Measurements from ENCODE around the gene KDM4B.
"Not testable (repeated sequence)": the region's sequence is repeated elsewhere in the genome, so short reads cannot be mapped to it uniquely, and the experiment has no call there.

KDM4B gene

DNA sequence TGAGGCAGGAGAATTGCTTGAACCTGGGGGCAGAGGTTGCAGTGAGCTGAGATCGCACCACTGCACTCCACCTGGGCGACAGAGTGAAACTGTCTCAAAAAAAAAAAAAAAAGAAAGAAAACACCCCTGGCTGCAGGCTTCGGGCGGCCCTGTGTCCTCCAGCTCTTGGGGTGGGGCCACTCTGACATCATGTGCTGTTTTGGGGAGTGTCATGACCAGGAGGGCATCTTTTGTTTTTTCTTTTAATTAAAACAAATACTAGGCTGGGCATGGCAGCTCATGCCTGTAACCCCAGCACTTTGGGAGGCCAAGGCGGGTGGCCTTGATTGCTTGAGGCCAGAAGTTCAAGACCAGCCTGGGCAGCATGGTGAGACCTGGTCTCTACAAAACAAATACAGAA lies 52.1 kb downstream of the KDM4B start:
- Mint-ChIP-seq H3K4me3 (no peak overlapping the region), H3K27me3 (no peaks in the 10 kb centered on the region), H3K4me1 (peaks cover 2% of the 10 kb centered on the region), H3K9me3 (no peaks in the 10 kb centered on the region), H3K36me3 (peaks cover 6% of the 10 kb centered on the region), H3K27ac (no peak overlapping the region)
- CTCF ChIA-PET: no interaction called here
- DNase-seq: no peak

DNA sequence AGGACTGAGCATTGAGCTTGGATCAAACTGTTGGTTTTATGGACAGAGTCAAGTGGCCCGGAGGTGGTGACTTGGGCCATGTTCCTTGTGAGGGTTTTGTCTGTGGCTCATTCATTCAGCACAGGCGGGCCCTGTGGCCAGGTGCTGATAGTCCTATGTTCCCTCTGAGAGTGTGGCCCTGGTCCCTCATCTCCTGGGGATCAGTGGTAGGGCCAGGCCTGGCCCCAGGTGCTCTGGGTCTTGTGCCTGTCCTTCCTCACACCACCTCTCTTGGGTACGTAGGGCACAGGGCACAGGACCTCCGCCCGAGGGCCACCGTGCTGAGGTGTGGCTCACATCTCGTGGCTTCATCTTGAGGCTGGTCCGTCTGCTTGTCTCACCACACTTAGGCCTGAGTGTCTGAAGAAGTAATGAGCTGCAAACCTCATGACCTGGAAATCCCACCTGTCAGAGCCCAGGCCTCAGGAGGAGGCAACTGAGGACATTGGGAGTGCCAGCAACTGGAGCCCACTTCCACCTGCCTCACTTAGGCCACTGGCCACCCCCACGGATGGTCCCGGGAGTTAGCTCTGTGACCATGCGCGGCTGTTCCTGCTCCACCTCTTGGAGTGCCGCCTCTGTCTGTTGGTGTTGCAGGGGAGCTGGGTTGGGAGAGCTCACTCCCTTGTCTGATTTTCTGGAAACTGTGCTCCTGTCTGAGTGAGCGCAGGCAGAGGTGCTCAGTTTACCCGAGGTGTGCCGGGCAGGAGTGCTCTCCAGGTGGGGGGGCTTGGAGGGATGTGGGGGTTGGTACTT lies 53.4 kb downstream of the KDM4B start:
- DNase-seq: no peak
- Mint-ChIP-seq H3K4me3 (no peak overlapping the region), H3K36me3 (peaks cover 6% of the 10 kb centered on the region), H3K27ac (peak overlapping the region; percentile 11), H3K27me3 (no peaks in the 10 kb centered on the region), H3K4me1 (peaks cover 2% of the 10 kb centered on the region), H3K9me3 (no peaks in the 10 kb centered on the region)
- CTCF ChIA-PET: no interaction called here

DNA sequence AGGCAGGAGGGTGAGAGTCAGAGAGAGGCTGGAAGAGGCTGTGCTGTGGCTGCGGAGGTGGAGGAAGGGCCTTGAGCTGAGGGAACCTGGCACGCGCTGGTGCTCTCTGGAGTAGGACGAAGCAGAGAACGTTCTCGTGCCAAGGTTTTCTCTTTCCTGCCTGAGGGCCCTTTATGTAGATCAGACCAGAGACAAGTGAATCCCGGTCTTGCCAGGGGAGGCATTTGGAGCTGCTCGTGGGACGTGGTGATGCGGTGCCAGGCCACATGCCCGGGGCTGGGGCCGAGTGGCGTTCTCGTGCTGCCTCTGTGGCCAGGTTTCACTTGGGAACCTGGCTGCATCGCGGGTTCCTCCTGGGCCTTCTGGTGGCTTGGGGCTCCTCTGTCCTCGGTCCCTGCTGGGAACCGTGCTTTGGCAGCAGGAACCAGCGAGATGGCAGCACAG lies 54.2 kb downstream of the KDM4B start:
- Mint-ChIP-seq H3K27me3 (no peaks in the 10 kb centered on the region), H3K4me1 (peaks cover 1% of the 10 kb centered on the region), H3K27ac (no peak overlapping the region), H3K4me3 (no peak overlapping the region), H3K9me3 (no peaks in the 10 kb centered on the region), H3K36me3 (peaks cover 4% of the 10 kb centered on the region)
- no peak for DNase-seq
- CTCF ChIA-PET: no interaction called here

DNA sequence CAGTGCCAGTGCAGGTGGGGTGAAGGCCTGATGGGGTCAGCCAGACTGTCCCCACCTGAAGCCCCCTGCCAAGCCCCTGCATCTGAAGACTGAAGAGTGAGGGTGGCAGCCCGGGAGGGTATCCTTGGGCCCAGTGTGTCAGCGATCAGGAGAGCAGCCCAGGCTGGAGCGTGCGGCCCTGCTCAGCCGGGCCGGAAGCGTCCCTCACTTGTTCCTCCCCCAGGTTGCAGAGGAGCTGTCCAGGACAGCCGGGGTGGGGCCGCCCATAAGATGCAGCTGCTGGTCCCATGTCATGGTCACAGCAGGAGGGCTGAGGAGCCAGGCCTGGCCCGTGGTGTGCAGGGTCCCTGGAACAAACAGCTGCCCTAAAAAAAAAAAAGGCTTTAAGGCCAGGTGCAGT lies 55.4 kb downstream of the KDM4B start:
- Mint-ChIP-seq H3K27ac (no peak overlapping the region), H3K9me3 (no peaks in the 10 kb centered on the region), H3K4me3 (no peak overlapping the region), H3K27me3 (no peaks in the 10 kb centered on the region), H3K4me1 (no peaks in the 10 kb centered on the region), H3K36me3 (peaks cover 4% of the 10 kb centered on the region)
- no peak for DNase-seq
- CTCF ChIA-PET: interaction anchor here (0.9 to 1.9 kb wide), 2 partner anchors 10 to 214 kb away, joined by 3 to 4 read pairs; no protein-coding TSS in a partner anchor

DNA sequence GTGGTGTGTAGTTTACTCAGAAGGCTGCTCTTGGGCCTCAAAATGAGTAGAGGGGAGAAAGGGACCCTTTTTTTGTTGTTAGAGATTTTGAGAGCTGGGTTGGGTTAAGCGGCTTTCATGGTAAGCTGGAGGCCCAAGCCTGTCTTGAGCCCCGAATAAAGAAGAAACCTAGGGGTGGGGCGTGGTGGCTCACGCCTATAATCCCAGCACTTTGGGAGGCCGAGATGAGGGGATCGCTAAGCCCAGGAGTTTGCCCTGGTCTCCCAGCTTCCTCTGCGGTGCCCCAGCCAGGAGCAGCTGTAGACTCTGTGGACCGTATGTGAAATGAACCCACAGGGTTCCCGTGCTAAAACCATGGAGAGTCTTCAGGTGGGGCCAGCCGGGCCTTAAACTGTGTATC lies 56.1 kb downstream of the KDM4B start:
- no peaks in the 10 kb centered on the region for H3K4me1 Mint-ChIP-seq
- H3K36me3 Mint-ChIP-seq: peaks cover 4% of the 10 kb centered on the region
- CTCF ChIA-PET: interaction anchor here (0.9 to 1.9 kb wide), 2 partner anchors 11 to 215 kb away, joined by 3 to 4 read pairs; no protein-coding TSS in a partner anchor
- H3K9me3 Mint-ChIP-seq: no peaks in the 10 kb centered on the region
- no peak overlapping the region for H3K27ac Mint-ChIP-seq
- no peak overlapping the region for H3K4me3 Mint-ChIP-seq
- no peaks in the 10 kb centered on the region for H3K27me3 Mint-ChIP-seq
- no peak for DNase-seq

DNA sequence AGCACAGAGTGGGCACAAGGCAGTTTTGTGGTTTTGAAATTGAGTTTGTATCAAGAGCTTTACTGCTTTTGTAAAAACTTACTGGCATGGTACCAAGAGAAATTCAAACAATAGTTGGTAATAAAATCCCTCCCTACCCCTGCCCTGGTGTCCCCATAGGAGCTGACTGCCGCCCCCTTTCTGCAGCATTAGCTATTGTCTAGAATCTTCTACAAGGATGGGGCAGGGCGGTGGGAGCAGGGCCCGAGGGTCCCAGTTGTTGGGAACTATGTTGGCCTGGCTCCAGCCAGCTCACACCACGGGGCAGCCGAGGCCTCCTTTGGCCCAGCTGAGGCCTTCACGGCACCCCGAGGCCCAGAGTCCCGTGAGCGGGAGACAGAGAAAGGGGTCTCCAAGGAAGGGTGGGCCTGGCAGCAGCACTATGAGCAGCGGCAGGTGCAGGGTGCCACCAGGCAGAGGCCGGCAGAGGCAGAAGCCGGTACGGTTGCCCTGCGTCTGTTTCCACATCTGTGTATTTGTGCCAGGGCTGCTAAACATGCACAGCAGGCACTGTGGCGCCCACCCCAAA lies 57.9 kb downstream of the KDM4B start:
- no peaks in the 10 kb centered on the region for H3K27me3 Mint-ChIP-seq
- no peaks in the 10 kb centered on the region for H3K4me1 Mint-ChIP-seq
- no peak for DNase-seq
- H3K4me3 Mint-ChIP-seq: no peak overlapping the region
- no peaks in the 10 kb centered on the region for H3K36me3 Mint-ChIP-seq
- CTCF ChIA-PET: interaction anchor here (0.6 to 7.6 kb wide), 3 partner anchors 8 to 156 kb away, joined by 3 to 74 read pairs (median 3); partner anchors contain the start of gene PLIN3
- H3K27ac Mint-ChIP-seq: no peak overlapping the region
- no peaks in the 10 kb centered on the region for H3K9me3 Mint-ChIP-seq

DNA sequence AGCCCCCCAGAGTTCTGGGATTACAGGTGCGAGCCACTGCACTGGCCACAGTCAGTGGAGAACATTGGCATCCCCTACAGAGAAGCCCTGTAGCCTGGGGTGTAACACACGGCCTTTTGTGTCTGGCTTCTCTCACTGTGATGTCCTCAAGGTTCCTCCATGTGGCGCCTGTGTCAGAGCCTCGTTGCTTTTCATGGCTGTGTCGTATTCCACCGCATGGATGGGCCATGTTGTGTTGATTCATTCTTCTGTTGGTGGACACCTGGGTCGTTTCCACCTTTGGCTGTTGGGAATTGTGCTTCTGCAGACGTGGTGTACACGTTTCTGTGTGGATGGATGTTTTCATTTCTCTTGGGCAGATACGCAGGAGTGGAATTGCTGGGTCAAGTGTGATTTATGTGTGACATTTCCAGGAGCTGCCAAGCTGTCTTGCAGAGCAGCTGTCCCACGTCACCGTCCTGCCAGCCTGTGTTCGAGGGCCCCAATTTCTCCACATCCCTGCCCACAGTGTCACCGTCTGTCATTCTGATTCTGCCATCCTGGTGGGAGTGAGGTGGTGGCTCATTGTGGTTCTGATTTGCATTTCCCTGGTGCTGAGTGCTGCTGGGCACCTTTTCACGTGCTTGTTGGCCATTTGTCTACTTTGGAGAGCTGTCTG lies 59.4 kb downstream of the KDM4B start:
- CTCF ChIA-PET: interaction anchor here (1.1 to 7.6 kb wide), 2 partner anchors 158 to 219 kb away, joined by 7 to 74 read pairs; partner anchors contain the start of gene PLIN3
- H3K4me1 Mint-ChIP-seq: no peaks in the 10 kb centered on the region
- no peak for DNase-seq
- H3K36me3 Mint-ChIP-seq: no peaks in the 10 kb centered on the region
- no peak overlapping the region for H3K27ac Mint-ChIP-seq
- no peak overlapping the region for H3K4me3 Mint-ChIP-seq
- no peaks in the 10 kb centered on the region for H3K27me3 Mint-ChIP-seq
- no peaks in the 10 kb centered on the region for H3K9me3 Mint-ChIP-seq

DNA sequence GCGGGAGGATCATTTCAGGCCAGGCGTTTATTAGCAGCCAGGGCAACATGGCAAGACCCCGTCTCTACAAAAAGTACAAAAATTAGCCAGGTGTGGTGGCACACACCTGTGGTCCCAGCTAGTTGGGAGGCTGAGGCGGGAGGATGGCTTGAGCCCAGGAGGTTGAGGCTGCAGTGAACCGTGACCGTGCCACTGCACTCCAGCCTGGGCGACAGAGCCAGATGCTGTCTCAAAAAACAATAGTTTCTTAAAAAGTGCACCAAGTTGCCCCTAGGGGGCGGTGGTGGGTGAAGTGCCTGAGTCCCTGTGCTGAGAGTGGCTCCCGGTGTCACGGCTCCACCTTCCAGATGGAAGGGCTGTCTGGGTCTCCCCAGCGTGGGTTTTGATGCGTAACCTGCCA lies 60.7 kb downstream of the KDM4B start:
- CTCF ChIA-PET: interaction anchor here (0.9 to 7.6 kb wide), 4 partner anchors 59 to 220 kb away, joined by 4 to 74 read pairs (median 32); partner anchors contain the start of gene PLIN3
- not testable (repeated sequence) for H3K27ac Mint-ChIP-seq
- DNase-seq: peak; percentile 71

DNA sequence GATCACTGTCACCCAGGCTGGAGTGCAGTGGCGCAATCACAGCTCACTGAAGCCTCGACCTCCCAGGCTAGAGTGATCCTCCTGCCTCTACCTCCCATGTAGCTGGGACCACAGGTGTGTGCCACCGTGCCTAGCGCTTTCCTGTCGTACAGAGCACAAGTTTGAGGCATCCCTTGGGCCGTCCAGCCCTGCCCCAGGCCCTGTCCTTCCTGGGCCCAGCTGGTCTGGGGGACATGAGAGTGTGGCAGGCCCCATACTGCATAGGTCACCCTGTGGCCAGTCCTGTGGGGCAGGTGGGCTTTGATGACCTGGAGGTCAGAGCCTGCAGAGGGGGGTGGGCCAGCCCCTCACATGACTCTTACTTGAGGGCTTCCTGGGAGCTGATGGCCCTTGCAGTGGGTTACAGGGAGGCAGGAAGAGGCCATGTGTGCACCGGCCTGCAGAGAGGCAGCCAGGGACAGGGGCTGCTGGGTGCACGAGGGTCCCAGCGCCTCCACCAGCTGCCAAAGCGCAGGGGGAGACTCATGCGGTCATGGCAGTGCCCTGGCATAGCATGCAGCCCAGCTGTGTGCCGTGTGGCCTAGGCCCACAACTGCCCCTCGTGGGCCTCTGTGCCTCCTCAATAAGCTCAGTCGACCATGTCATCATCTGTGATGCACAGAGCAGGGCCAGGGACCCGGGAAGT lies 61.4 kb downstream of the KDM4B start:
- CTCF ChIA-PET: interaction anchor here (0.9 to 7.6 kb wide), 9 partner anchors 14 to 220 kb away, joined by 4 to 74 read pairs (median 13); partner anchors contain the start of gene PLIN3
- Mint-ChIP-seq H3K9me3 (no peaks in the 10 kb centered on the region), H3K4me1 (no peaks in the 10 kb centered on the region), H3K36me3 (peaks cover 5% of the 10 kb centered on the region), H3K27ac (no peak overlapping the region), H3K27me3 (no peaks in the 10 kb centered on the region), H3K4me3 (no peak overlapping the region)
- DNase-seq: no peak

More for the DNA sequence above, 60.7 kb downstream of the KDM4B start:
- H3K27me3 Mint-ChIP-seq, H3K9me3 Mint-ChIP-seq, H3K36me3 Mint-ChIP-seq, H3K4me1 Mint-ChIP-seq, H3K4me3 Mint-ChIP-seq: not testable (repeated sequence)

DNA sequence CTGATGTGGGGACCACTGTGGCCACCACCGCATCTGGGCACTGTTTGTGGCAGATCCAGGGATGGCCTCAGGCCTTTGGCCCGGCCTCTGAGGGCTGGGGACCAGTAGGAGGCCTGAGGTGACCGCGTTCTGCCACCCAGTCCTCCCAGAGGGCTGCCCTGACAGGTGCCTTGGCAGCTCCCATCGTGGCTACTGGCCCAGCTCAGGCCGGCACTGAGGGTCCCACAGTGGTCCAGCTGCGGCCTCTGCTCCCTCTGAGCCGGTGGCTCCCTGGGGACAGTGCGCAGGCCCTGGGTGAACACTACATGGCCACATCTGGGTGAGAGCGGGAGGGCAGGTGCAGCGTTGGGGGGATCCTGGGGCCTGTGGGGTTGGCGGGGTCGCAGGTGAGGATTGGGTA lies 61.9 kb downstream of the KDM4B start:
- Mint-ChIP-seq H3K27ac (no peak overlapping the region), H3K9me3 (no peaks in the 10 kb centered on the region), H3K36me3 (peaks cover 5% of the 10 kb centered on the region), H3K4me3 (no peak overlapping the region), H3K4me1 (no peaks in the 10 kb centered on the region), H3K27me3 (no peaks in the 10 kb centered on the region)
- DNase-seq: no peak
- CTCF ChIA-PET: interaction anchor here (0.7 to 7.6 kb wide), 13 partner anchors 14 to 226 kb away, joined by 3 to 74 read pairs (median 7); partner anchors contain the start of gene PLIN3

DNA sequence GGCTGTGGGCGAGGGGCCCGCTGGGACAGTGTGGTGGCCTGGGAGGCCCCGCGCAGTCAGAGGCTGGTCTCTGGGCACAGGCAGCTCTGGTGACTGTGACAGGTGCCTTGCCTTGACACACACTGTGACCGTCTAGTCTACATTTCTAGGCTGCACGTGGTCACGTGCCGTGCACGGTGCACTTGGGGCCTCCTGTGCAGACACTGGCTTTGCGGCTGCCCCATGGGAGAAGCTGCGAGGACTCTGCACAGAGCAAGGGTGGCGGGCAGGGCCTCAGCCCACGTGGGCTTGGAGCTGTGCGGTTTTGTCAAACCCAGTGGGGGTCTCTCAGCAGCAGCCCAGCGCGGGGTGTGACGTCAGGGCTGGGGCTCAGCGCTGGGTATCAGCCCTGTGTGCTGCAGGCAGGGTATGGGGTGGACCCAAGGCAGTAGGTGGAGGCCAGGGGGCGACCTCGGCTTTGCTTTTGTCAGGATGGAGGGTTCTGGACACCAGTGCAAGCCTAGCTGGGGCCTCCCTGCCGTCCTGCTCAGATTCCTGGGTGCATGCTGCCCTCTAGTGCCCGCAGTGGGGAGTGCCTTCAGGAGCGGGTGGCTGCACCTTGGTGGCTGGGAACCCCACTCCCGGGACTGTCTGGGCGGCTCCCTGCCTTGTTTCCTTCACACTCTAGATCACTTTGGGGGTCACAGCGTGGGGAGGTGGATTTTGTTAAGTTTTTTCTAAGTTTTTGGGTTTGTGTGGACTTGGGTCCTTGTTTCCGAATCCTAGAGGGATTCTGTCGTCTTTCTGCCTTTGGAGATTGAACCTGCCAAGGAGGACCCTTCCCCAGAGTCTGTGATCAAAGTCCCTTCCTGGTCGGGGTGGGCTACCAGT lies 62.6 kb downstream of the KDM4B start:
- H3K4me3 Mint-ChIP-seq: no peak overlapping the region
- H3K27ac Mint-ChIP-seq: no peak overlapping the region
- H3K4me1 Mint-ChIP-seq: no peaks in the 10 kb centered on the region
- H3K27me3 Mint-ChIP-seq: no peaks in the 10 kb centered on the region
- CTCF ChIA-PET: interaction anchor here (0.7 to 7.6 kb wide), 15 partner anchors 13 to 227 kb away, joined by 3 to 74 read pairs (median 5); partner anchors contain the start of gene PLIN3
- peaks cover 5% of the 10 kb centered on the region for H3K36me3 Mint-ChIP-seq
- H3K9me3 Mint-ChIP-seq: no peaks in the 10 kb centered on the region
- peak; percentile 85 for DNase-seq

DNA sequence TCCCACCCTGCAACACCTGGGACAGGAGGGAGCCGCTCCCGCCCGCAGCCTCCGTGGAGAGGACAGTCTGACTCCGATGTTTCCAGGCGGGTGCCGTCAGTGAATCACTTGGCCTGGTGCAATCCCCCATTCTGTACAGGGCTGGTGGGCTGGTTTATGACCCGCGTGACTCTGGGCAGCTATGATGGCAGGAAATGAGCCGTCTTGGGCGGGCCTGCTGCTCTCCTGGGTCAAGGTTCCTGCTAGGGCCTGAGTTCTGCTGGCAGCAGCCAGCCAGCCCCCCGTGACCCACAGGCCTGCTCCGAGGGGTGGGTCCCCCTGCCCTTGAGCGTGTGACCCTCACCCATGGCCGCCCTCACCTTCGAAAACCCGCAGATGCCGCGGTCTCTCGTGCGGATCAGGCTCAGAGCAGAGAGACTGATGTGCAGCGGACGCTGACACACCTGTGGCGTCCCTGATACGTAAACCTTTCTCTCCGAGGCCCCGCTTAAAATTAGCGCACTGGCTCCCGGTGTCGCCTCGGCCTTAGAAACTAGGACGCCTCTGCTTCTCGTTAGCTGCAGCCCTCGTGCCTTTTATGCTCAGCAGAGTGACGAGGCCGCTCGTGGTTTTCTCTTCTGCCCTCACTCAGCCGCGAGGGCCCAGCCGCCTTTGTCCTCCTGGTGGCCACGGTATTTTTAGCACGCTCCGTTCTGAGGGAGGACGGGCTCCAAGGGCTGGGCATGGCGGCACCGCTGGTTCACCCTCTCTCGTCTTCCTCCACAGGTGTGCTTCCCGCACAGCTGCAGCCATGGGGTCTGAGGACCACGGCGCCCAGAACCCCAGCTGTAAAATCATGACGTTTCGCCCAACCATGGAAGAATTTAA lies 63.4 kb downstream of the KDM4B start:
- Mint-ChIP-seq H3K36me3 (peaks cover 8% of the 10 kb centered on the region), H3K27me3 (no peaks in the 10 kb centered on the region), H3K27ac (no peak overlapping the region), H3K4me1 (no peaks in the 10 kb centered on the region), H3K9me3 (no peaks in the 10 kb centered on the region), H3K4me3 (no peak overlapping the region)
- DNase-seq: no peak
- CTCF ChIA-PET: interaction anchor here (0.8 to 7.6 kb wide), 12 partner anchors 14 to 228 kb away, joined by 3 to 74 read pairs (median 8); partner anchors contain the start of gene PLIN3

Data from activated naive CD4-positive, alpha-beta T cell treated with anti-CD3 and anti-CD28 coated beads, Interleukin-2, amount 10 ng/mL, durations not matched to agents 7 days and 5 days (primary cell).